Measurements from ENCODE around the gene F11R.

GRCh38 chr1:161038523-161039153 lies 17.7 kb upstream of the F11R start, which contains the start of gene TSTD1:
- TF ChIP-seq POLR2AphosphoS5 (IDR thresholded peaks at IDR 0.05; ENCODE audit: low read depth, low read length) (peak; percentile 88), POLR2A (IDR thresholded peaks at IDR 0.05; ENCODE audit: low read depth, low read length) (peak; percentile 81)

Data from GM12892 (cell line).